ENCODE data around the gene HOXC6.

Gene HOXC6

DNA sequence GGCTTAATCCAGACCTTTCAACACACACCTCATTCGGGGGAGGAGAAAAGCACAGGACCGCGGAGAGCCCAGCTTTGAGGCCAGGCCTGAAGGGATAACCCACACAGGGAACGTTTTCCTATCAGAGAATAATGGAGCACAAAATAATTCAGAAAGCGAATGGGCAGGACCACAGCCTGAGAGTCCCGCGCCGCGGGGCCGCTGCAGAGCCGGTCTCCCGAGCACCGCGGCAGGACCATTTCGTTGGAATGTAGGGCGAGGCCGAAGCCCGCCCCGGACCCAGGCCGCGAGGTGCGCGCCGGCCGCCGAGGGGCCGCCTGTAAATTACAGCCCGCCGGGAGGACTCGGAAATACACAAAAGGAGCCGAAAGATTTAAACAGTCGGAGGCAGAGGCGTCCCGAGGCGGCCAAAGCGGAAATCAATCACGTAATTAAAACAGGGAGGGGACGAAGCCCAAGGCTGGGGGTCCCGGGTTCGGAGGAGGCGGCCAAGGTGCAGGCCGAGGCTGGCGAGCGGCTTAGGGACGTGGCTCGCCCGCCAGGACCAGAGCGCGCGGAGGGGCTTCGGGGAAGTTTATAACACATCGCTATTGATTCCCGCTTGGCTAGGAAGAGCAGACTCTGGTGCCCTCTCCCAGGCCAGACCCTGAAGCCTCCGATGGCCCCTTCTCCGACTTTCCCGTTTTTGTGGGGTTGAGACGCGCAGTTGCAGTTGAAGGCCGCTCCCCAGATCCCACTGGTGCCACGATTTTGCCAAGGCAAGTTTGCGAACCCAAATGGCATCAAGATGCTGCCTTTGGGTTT is 19.1 kb downstream of the HOXC6 start:
- Histone ChIP-seq H3K27ac (replicated peaks) (no peak overlapping the region), H3K27me3 (ENCODE audit: insufficient read depth, poor library complexity, severe bottlenecking) (peaks cover 83% of the 10 kb centered on the region), H3K4me3 (replicated peaks; ENCODE audit: insufficient read depth, low read length) (no peak overlapping the region)
- TF ChIP-seq GABPA (IDR thresholded peaks at IDR 0.05; ENCODE audit: low read depth) (no peak), POLR2AphosphoS5 (IDR thresholded peaks at IDR 0.05; ENCODE audit: low read depth) (no peak), REST (IDR thresholded peaks at IDR 0.05; ENCODE audit: insufficient replicate concordance, low read depth) (no peak), CTCF (IDR thresholded peaks at IDR 0.05; ENCODE audit: insufficient read depth, low read length) (no peak), SPI1 (IDR thresholded peaks at IDR 0.05; ENCODE audit: borderline replicate concordance, low read depth) (no peak)
- no peak for DNase-seq (ENCODE audit: low read depth in 1 of 2, low spot score in 1 of 2)

- TF ChIP-seq CTCF (IDR thresholded peaks at IDR 0.05; ENCODE audit: insufficient read depth, low read length), result no peak
- TF ChIP-seq POLR2AphosphoS5 (IDR thresholded peaks at IDR 0.05; ENCODE audit: low read depth), result no peak
- no peak for TF ChIP-seq SPI1 (IDR thresholded peaks at IDR 0.05; ENCODE audit: borderline replicate concordance, low read depth)
- TF ChIP-seq REST (IDR thresholded peaks at IDR 0.05; ENCODE audit: insufficient replicate concordance, low read depth), result no peak
- TF ChIP-seq GABPA (IDR thresholded peaks at IDR 0.05; ENCODE audit: low read depth), result no peak
- no peak for DNase-seq (ENCODE audit: low read depth in 1 of 2, low spot score in 1 of 2)
- Histone ChIP-seq H3K27me3 (ENCODE audit: insufficient read depth, poor library complexity, severe bottlenecking) (peaks cover 83% of the 10 kb centered on the region), H3K4me3 (replicated peaks; ENCODE audit: insufficient read depth, low read length) (no peak overlapping the region), H3K27ac (replicated peaks) (no peak overlapping the region)
These were observed 19.7 kb downstream of the HOXC6 start for GRCh38 chr12:54047964-54048303.

DNA sequence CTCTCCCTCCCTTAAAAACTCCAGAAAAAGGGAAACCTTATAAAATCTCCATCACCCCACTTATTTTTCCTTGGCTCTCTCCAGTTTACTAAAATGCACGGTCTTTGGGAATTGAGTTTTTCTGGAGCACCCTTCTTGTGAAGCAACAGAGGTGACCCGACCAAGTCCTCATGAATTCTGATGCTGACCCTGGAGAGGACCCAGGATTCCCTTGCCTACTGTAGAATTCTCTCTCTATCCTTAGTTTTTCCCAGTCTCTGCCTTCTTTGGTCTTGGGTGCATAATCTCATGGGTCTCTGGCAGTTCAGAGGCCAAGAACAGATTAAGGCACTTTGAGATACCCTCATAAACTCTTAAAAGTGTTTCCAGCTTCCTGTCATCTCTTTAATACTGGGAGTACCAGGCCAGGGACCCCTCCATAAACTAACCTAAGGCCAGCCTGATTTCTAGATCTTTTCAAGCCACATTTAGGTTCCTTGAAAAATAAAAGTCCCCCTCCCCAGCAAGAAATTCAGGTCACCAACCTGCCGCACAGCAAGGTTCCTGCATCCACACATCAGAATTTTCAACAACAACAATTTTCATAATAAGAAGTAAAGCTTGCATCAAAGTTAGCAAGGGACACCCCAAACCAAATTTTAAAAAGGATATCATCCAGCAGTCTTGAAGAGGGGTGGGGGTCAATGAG is 20.3 kb downstream of the HOXC6 start:
- peaks cover 87% of the 10 kb centered on the region for H3K27me3 ChIP-seq (ENCODE audit: insufficient read depth, poor library complexity, severe bottlenecking)
- no peak for DNase-seq (ENCODE audit: low read depth in 1 of 2, low spot score in 1 of 2)

More for the DNA sequence above, 20.3 kb downstream of the HOXC6 start:
- no peak overlapping the region for H3K27ac ChIP-seq (replicated peaks)
- TF ChIP-seq CTCF (IDR thresholded peaks at IDR 0.05; ENCODE audit: insufficient read depth, low read length), result no peak
- TF ChIP-seq REST (IDR thresholded peaks at IDR 0.05; ENCODE audit: insufficient replicate concordance, low read depth), result no peak
- TF ChIP-seq SPI1 (IDR thresholded peaks at IDR 0.05; ENCODE audit: borderline replicate concordance, low read depth), result no peak
- TF ChIP-seq POLR2AphosphoS5 (IDR thresholded peaks at IDR 0.05; ENCODE audit: low read depth), result no peak
- no peak for TF ChIP-seq GABPA (IDR thresholded peaks at IDR 0.05; ENCODE audit: low read depth)
- H3K4me3 ChIP-seq (replicated peaks; ENCODE audit: insufficient read depth, low read length), result no peak overlapping the region
